Colonic mucosa (tissue), 4 donors: ENCODE results near the gene TPI1. TPM values are rescaled to one million over a fixed set of nuclear protein-coding genes. Genes with fewer than 3 reads are reported as not detected.
"Not testable (repeated sequence)": the region's sequence is repeated elsewhere in the genome, so short reads cannot be mapped to it uniquely, and the experiment has no call there.

ENCODE experiments used
- DNase-seq: peaks from one replicate; pipeline ENCODE4 v3.0.0-alpha.2; 2020
- H3K27ac ChIP-seq: fragments of 200-600 bp; one replicate; pipeline ENCODE4 v1.8.0; 2021
- H3K27me3 ChIP-seq: fragments of 200-600 bp; one replicate; pipeline ENCODE4 v1.8.0; 2021
- H3K36me3 ChIP-seq: fragments of 200-600 bp; one replicate; pipeline ENCODE4 v1.8.0; 2021
- H3K4me1 ChIP-seq: fragments of 200-600 bp; one replicate; pipeline ENCODE4 v1.8.0; 2021; ENCODE audit warnings: mild to moderate bottlenecking
- H3K4me3 ChIP-seq: fragments of 200-600 bp; one replicate; pipeline ENCODE4 v1.8.0; 2021
- H3K9ac ChIP-seq, 2 donors: one replicate each; pipeline ENCODE4 v1.7.0; 2013; ENCODE audit warnings: control low read depth in 2 of 2, low read depth in 2 of 2, low read length in 2 of 2
- H3K9me3 ChIP-seq: fragments of 200-600 bp; one replicate; pipeline ENCODE4 v1.8.0; 2021
- intact Hi-C: fragments of 100-400 bp; cut with DNase I; formaldehyde crosslinking; loops from one replicate; pipeline ENCODE4 v1.14.1; 2022
- total RNA-seq, 2 donors: library from RNA; stranded (reverse); fragmentation: NEBNext Ultra II Directional in 1 of 2; extraction: Animal tissue kit (Norgen Biotek cat#: 25700) in 1 of 2; gene quantifications; one replicate each; pipeline ENCODE4 v1.2.1, GENCODE V29; 2021
- TF ChIP-seq, protein P1 (sequence below): fragments of 200-600 bp; IDR thresholded peaks from one replicate; pipeline ENCODE4 v1.8.0; 2022; ENCODE audit warnings: antibody characterized with exemption, mild to moderate bottlenecking
- donor health status: healthy.
- donor health status: DM: no; HTN: no; CAD: no.
- donor health status: DM: no; HTN: no; CAD: no.

Gene TPI1
- total RNA-seq, 2 donors from 2014 or later: 1,097 to 1,106 TPM

GRCh38 chr12:6872073-6873048 is 5.0 kb downstream of the TPI1 start:
- H3K27me3 ChIP-seq: no peaks in the 10 kb centered on the region
- peak overlapping the region; percentile 80 for H3K4me3 ChIP-seq
- intact Hi-C loops: no loop called here
- peaks cover 12% of the 10 kb centered on the region for H3K36me3 ChIP-seq
- peak overlapping the region; percentile 77 for H3K27ac ChIP-seq
- H3K4me1 ChIP-seq: peaks cover 19% of the 10 kb centered on the region
- DNase-seq: peak; percentile 93
- TF ChIP-seq, protein P1, sequence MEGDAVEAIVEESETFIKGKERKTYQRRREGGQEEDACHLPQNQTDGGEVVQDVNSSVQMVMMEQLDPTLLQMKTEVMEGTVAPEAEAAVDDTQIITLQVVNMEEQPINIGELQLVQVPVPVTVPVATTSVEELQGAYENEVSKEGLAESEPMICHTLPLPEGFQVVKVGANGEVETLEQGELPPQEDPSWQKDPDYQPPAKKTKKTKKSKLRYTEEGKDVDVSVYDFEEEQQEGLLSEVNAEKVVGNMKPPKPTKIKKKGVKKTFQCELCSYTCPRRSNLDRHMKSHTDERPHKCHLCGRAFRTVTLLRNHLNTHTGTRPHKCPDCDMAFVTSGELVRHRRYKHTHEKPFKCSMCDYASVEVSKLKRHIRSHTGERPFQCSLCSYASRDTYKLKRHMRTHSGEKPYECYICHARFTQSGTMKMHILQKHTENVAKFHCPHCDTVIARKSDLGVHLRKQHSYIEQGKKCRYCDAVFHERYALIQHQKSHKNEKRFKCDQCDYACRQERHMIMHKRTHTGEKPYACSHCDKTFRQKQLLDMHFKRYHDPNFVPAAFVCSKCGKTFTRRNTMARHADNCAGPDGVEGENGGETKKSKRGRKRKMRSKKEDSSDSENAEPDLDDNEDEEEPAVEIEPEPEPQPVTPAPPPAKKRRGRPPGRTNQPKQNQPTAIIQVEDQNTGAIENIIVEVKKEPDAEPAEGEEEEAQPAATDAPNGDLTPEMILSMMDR: peak; percentile 99
- peak overlapping the region; percentile 81 to 95 for H3K9ac ChIP-seq
- no peaks in the 10 kb centered on the region for H3K9me3 ChIP-seq

DNA sequence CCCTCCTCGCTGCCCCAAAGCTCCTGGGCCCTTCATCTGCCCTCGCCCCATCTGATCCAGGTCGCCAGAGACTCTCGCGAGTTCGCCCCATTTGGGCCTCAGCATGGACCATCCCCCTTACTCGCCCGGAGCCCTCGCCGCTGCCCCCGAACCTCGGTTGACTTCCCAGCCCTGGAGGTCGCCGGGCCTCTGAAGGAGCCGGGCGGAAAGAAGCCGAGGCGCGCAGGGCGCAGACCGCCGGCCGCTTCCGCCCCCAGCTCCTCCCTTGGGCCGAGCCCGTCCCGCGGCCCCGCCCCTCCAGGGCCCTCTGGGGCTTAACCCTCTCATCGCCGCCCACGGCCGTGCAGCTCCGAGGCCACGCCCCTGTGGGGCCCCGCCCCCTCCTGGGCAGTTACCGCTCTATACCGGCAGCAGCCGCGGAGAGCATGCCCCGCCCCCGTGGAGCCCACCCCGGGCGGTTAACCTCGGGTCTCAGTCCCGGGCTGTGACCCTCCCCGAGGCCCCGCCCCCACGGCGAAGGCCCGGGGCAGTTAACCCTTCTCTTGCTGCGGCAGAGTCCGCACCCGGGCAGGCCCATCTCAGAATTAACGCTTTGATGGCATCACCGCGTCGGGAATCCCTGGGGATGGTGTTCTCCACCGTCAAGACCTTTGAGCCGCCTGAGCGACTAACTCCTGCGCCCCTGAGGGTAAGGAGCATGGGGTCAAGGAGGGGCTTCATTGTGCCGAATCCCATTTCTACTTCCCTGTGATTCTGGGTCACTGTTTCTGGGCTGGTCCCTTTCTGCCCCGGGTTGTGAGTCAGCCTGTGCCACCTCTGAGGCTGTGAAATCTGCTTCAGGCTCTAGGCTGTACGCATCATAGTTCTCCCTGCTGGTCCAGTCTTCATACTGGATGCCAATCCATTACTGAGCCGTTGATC is 6.0 kb downstream of the TPI1 start, which contains the start of gene SPSB2:
SPSB2 (minus strand) TSS at position 210 of the 921 bp plus-strand sequence. CDS start 402 bp downstream, outside the sequence.
- TF ChIP-seq, protein P1: no peak
- Histone ChIP-seq H3K9me3 (no peaks in the 10 kb centered on the region), H3K27me3 (no peaks in the 10 kb centered on the region), H3K4me1 (peaks cover 19% of the 10 kb centered on the region), H3K9ac (peak within 1 kb of the TSS; percentile 81 to 95), H3K27ac (peak within 1 kb of the TSS; percentile 77), H3K36me3 (peaks cover 12% of the 10 kb centered on the region), H3K4me3 (peak within 1 kb of the TSS; percentile 80)
- DNase-seq: peak; percentile 99
- intact Hi-C loops: no loop called here

DNA sequence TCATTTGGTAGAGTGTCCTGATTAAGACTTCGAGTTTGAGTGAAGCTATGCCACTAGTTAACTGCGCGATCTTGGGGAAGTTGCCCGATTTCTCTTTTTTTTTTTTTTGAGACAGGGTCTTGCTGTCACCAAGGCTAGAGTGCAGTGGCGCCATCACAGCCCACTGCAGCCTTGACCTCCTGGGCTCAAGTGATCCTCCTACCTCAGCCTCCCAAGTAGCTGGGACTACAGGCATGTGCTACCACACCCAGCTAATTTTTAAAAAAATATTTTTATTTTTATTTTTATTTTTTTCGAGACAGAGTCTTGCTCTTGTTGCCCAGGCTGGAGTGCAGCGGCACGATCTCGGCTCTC is 6.7 kb downstream of the TPI1 start:
- H3K9me3 ChIP-seq, DNase-seq, H3K27me3 ChIP-seq, intact Hi-C loops: not testable (repeated sequence)
- Histone ChIP-seq H3K9ac (peak overlapping the region; percentile 57 to 88), H3K36me3 (peaks cover 12% of the 10 kb centered on the region), H3K27ac (peak overlapping the region; percentile 77), H3K4me1 (peaks cover 15% of the 10 kb centered on the region), H3K4me3 (peak overlapping the region; percentile 80)

- H3K4me1 ChIP-seq, H3K9ac ChIP-seq, H3K9me3 ChIP-seq, DNase-seq, H3K36me3 ChIP-seq, H3K27me3 ChIP-seq, H3K4me3 ChIP-seq, H3K27ac ChIP-seq, intact Hi-C loops: not testable (repeated sequence)
Observed at GRCh38 chr12:6879824-6880223, 12.5 kb downstream of the TPI1 start.

- Histone ChIP-seq H3K27ac (no peak overlapping the region), H3K9me3 (no peaks in the 10 kb centered on the region), H3K27me3 (no peaks in the 10 kb centered on the region), H3K4me3 (no peak overlapping the region), H3K4me1 (no peaks in the 10 kb centered on the region), H3K9ac (no peak overlapping the region), H3K36me3 (no peaks in the 10 kb centered on the region)
- TF ChIP-seq, protein P1: no peak
- DNase-seq: no peak
- intact Hi-C loops: no loop called here
Observed at GRCh38 chr12:6883252-6883651, 15.9 kb downstream of the TPI1 start.

DNA sequence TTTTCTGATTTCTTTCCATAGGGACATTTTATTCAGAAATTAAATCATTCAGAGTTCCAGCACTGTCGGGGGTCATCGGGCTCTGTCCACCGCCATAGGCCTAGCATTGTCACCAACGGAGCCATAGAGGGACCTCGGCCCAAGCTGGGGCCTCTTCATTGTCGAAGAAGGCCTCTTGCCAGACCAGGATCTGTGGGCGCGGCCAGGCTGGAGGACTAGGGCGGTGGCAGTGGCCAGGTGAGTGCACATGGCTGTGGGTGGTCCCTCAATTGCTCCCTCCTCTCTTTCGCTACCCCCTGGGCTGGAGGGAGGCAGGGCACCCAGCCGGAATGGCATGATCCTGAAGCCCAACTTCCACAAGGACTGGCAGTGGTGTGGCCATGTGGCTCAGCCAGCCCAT is 16.4 kb downstream of the TPI1 start:
- Histone ChIP-seq H3K9me3 (no peaks in the 10 kb centered on the region), H3K4me3 (no peak overlapping the region), H3K4me1 (no peaks in the 10 kb centered on the region), H3K27ac (no peak overlapping the region), H3K9ac (no peak overlapping the region), H3K36me3 (no peaks in the 10 kb centered on the region), H3K27me3 (no peaks in the 10 kb centered on the region)
- intact Hi-C loops: no loop called here
- no peak for DNase-seq
- TF ChIP-seq, protein P1: no peak
